ENCODE results near the gene ADAM19.

The ADAM19 gene

GRCh38 chr5:157596487-157596886 is 20.9 kb upstream of the ADAM19 start:
- no peak for DNase-seq (ENCODE audit: low read depth)

- no peak for DNase-seq (ENCODE audit: low read depth)
Observed at GRCh38 chr5:157594675-157595459, 19.3 kb upstream of the ADAM19 start.

- no peak for DNase-seq (ENCODE audit: low read depth)
Observed at GRCh38 chr5:157594257-157594656, 18.7 kb upstream of the ADAM19 start.

- DNase-seq (ENCODE audit: low read depth): no peak
Observed at GRCh38 chr5:157593052-157593757, 17.6 kb upstream of the ADAM19 start.

- DNase-seq (ENCODE audit: low read depth): no peak
Observed at GRCh38 chr5:157592594-157592993, 17.0 kb upstream of the ADAM19 start.

- DNase-seq (ENCODE audit: low read depth): no peak
Observed at GRCh38 chr5:157590478-157590877, 14.9 kb upstream of the ADAM19 start.

- no peak for DNase-seq (ENCODE audit: low read depth)
Observed at GRCh38 chr5:157584628-157585027, 9.1 kb upstream of the ADAM19 start.

- no peak for DNase-seq (ENCODE audit: low read depth)
Observed at GRCh38 chr5:157582731-157583620, 7.4 kb upstream of the ADAM19 start.

GRCh38 chr5:157581901-157582300 is 6.3 kb upstream of the ADAM19 start:
- no peak for DNase-seq (ENCODE audit: low read depth)

GRCh38 chr5:157578079-157578780 is 2.7 kb upstream of the ADAM19 start:
- no peak for DNase-seq (ENCODE audit: low read depth)

- DNase-seq (ENCODE audit: low read depth): no peak
Observed at GRCh38 chr5:157576678-157577077, 1.1 kb upstream of the ADAM19 start.

- no peak for DNase-seq (ENCODE audit: low read depth)
Observed at GRCh38 chr5:157574456-157575380, 857 bp downstream of the ADAM19 start.

- no peak for DNase-seq (ENCODE audit: low read depth)
Observed at GRCh38 chr5:157571357-157571827, 4.2 kb downstream of the ADAM19 start.

GRCh38 chr5:157570531-157571200 is 4.9 kb downstream of the ADAM19 start:
- no peak for DNase-seq (ENCODE audit: low read depth)

- DNase-seq (ENCODE audit: low read depth): no peak
Observed at GRCh38 chr5:157568720-157569119, 6.9 kb downstream of the ADAM19 start.

GRCh38 chr5:157568222-157568621 is 7.4 kb downstream of the ADAM19 start:
- no peak for DNase-seq (ENCODE audit: low read depth)

- DNase-seq (ENCODE audit: low read depth): no peak
Observed at GRCh38 chr5:157566902-157567489, 8.6 kb downstream of the ADAM19 start.

GRCh38 chr5:157563929-157564716 is 11.5 kb downstream of the ADAM19 start:
- DNase-seq (ENCODE audit: low read depth): no peak

Data from stimulated activated CD8-positive, alpha-beta memory T cell treated with anti-CD3 and anti-CD28 coated beads, Interleukin-12 subunit alpha, Interleukin-12 subunit beta, amount 100 ng/mL, for 1 hour (primary cell).